Effector memory CD4-positive, alpha-beta T cell (primary cell): ENCODE measurements around the gene ITPKB.
A peak's percentile ranks its signal among the peaks of the same experiment; 100 is the strongest.

ENCODE experiments used
- DNase-seq, 3 donors: peaks; one replicate each; pipeline ENCODE4 v3.0.0-alpha.2; 2020
- H3K27ac ChIP-seq: 2 replicates; pipeline ENCODE4 v1.7.0; 2013; ENCODE audit warnings: mild to moderate bottlenecking, low read length, moderate library complexity; ENCODE audit not compliant: insufficient read depth, poor library complexity, severe bottlenecking
- H3K27me3 ChIP-seq: replicated peaks from 2 replicates; pipeline ENCODE4 v1.7.0; 2013; ENCODE audit warnings: mild to moderate bottlenecking, low read length; ENCODE audit not compliant: insufficient read depth, control insufficient read depth, poor library complexity, severe bottlenecking
- H3K36me3 ChIP-seq: 2 replicates; pipeline ENCODE4 v1.7.0; 2013; ENCODE audit warnings: mild to moderate bottlenecking, low read length, moderate library complexity; ENCODE audit not compliant: control insufficient read depth, insufficient read depth
- H3K4me1 ChIP-seq: 2 replicates; pipeline ENCODE4 v1.7.0; 2013; ENCODE audit warnings: low read length, mild to moderate bottlenecking; ENCODE audit not compliant: control insufficient read depth, insufficient read depth, poor library complexity, severe bottlenecking
- H3K4me3 ChIP-seq: 2 replicates; pipeline ENCODE4 v1.7.0; 2013; ENCODE audit warnings: low read length, low read depth, mild to moderate bottlenecking; ENCODE audit not compliant: insufficient read depth, poor library complexity, severe bottlenecking
- H3K9me3 ChIP-seq: 2 replicates; pipeline ENCODE4 v1.7.0; 2013; ENCODE audit warnings: mild to moderate bottlenecking, low read length, moderate library complexity; ENCODE audit not compliant: control insufficient read depth

Gene ITPKB

DNA sequence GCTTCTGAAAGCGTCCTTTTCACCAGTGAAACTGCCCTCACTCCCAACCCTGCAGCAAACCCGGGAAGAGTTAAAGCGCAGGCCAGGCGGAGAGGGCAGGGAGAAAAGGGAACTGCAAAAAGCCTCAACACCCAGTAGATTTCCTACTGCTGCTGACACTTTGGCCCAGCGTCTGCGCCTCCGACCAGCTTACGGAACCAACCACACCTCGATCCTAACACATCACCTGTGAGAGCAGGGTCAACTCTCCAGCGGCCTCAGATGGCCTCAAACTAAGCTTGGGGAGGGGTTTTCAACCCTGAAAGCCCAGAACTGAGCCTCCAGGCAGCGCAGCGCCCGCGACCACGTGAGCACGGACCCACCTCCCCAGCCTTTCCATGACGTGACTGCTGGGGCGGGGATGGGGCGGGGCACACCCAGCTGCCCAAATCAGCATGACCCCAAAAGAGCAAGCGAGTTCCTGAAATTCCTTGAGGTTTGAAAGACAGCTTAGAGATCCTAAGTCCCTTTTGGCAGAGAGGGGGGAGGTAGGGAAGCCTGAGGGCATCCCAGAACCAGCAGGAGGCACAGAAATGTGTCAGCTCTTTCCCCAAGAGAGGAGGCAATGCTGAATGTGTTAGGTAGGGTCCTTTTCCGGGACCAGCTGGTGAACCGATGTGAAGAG, 59.1 kb downstream of the ITPKB start:
- Histone ChIP-seq H3K4me3 (peak overlapping the region; percentile 40), H3K27ac (peak overlapping the region; percentile 92), H3K4me1 (peaks cover 96% of the 10 kb centered on the region), H3K27me3 (no peaks in the 10 kb centered on the region), H3K36me3 (no peaks in the 10 kb centered on the region), H3K9me3 (no peaks in the 10 kb centered on the region)
- DNase-seq, result peak; percentile 74 to 79 (median 76)

DNA sequence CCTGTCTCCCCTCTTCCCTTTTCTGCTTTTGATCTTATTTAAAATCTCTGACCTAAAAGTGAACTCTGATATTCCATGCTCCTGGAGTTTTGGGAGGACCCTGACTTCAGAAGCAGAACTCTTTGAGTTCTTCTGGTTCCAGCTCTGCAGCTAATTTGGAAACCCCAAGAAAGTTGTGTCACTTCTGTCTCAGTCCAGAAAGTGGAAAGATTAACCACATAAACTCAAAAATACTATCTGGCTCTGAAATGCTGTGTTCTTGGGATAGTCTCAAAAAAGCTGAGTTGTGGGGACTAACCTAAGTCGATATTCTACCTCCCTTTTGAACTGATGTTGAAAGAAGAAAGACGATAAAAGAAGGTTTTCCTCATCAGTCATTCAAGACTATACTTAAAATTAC, 59.8 kb downstream of the ITPKB start:
- peak overlapping the region; percentile 40 for H3K4me3 ChIP-seq
- no peaks in the 10 kb centered on the region for H3K36me3 ChIP-seq
- no peaks in the 10 kb centered on the region for H3K27me3 ChIP-seq
- H3K27ac ChIP-seq, result peak overlapping the region; percentile 92
- no peaks in the 10 kb centered on the region for H3K9me3 ChIP-seq
- DNase-seq, result no peak
- H3K4me1 ChIP-seq, result peaks cover 94% of the 10 kb centered on the region

- peak overlapping the region; percentile 92 for H3K27ac ChIP-seq
- no peaks in the 10 kb centered on the region for H3K9me3 ChIP-seq
- no peaks in the 10 kb centered on the region for H3K36me3 ChIP-seq
- H3K4me1 ChIP-seq, result peaks cover 94% of the 10 kb centered on the region
- no peak overlapping the region for H3K4me3 ChIP-seq
- no peaks in the 10 kb centered on the region for H3K27me3 ChIP-seq
- DNase-seq, result peak; percentile 43 to 57 (median 45)
These were observed 60.4 kb downstream of the ITPKB start for GRCh38 chr1:226678701-226679100.

DNA sequence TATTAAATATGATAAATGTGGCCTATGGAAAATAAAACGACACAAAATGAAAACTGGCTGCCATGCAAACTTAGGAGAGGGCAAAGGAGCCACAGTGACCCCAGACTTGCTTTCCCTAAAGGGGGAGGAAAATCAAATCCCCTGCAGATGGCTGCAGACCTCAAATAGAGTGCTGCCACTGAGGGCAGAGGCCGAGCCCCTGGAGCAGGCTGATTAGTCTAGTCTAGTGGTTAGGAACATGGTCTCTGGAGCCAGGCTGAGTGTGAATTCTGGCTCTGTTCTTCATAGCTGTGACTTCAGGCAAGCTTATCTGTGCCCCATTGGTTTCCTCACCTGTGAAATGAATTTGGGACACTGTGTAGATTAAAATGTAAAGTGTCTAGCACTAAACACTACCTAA, 60.8 kb downstream of the ITPKB start:
- Histone ChIP-seq H3K27me3 (no peaks in the 10 kb centered on the region), H3K4me3 (no peak overlapping the region), H3K27ac (peak overlapping the region; percentile 92), H3K36me3 (no peaks in the 10 kb centered on the region), H3K4me1 (peaks cover 94% of the 10 kb centered on the region), H3K9me3 (no peaks in the 10 kb centered on the region)
- DNase-seq, result no peak

- H3K27me3 ChIP-seq, result no peaks in the 10 kb centered on the region
- H3K4me3 ChIP-seq, result peak overlapping the region; percentile 28
- peak overlapping the region; percentile 92 for H3K27ac ChIP-seq
- H3K4me1 ChIP-seq, result peaks cover 89% of the 10 kb centered on the region
- no peaks in the 10 kb centered on the region for H3K9me3 ChIP-seq
- DNase-seq, result peak; percentile 65 to 79 (median 75)
- no peaks in the 10 kb centered on the region for H3K36me3 ChIP-seq
These were observed 61.8 kb downstream of the ITPKB start for GRCh38 chr1:226677027-226678020.

DNA sequence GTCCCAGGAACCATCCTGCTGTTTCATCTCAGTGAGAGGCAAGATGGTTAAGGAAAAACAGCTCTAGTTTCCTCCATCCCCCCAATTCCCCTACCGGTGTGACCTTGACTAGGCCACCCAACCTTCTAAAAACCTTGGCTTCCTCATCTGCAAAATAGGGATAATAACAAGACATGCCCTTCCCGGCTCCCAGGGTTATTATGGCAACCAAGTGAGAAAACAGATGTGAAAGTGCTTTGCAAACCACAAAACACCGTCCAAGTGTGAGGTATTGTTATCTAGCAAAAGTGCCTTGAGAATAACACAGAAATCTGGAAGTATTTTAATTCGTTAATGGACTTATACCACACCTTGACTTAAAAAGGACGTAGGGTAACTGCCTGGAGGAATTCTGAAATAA, 62.7 kb downstream of the ITPKB start:
- H3K27ac ChIP-seq, result peak overlapping the region; percentile 92
- no peaks in the 10 kb centered on the region for H3K9me3 ChIP-seq
- H3K4me1 ChIP-seq, result peaks cover 90% of the 10 kb centered on the region
- H3K36me3 ChIP-seq, result peaks cover 5% of the 10 kb centered on the region
- DNase-seq, result no peak
- H3K4me3 ChIP-seq, result no peak overlapping the region
- no peaks in the 10 kb centered on the region for H3K27me3 ChIP-seq

GRCh38 chr1:226675715-226676357, 63.2 kb downstream of the ITPKB start:
- H3K4me3 ChIP-seq, result peak overlapping the region; percentile 10
- peak overlapping the region; percentile 92 for H3K27ac ChIP-seq
- H3K4me1 ChIP-seq, result peaks cover 88% of the 10 kb centered on the region

GRCh38 chr1:226674892-226675714, 64.0 kb downstream of the ITPKB start:
- Histone ChIP-seq H3K4me1 (peaks cover 80% of the 10 kb centered on the region), H3K27ac (peak overlapping the region; percentile 92)
- DNase-seq, result peak; percentile 78 to 80 (median 78)

More at GRCh38 chr1:226675715-226676357, 63.2 kb downstream of the ITPKB start:
- no peak for DNase-seq
- no peaks in the 10 kb centered on the region for H3K27me3 ChIP-seq
- peaks cover 10% of the 10 kb centered on the region for H3K36me3 ChIP-seq
- no peaks in the 10 kb centered on the region for H3K9me3 ChIP-seq

DNA sequence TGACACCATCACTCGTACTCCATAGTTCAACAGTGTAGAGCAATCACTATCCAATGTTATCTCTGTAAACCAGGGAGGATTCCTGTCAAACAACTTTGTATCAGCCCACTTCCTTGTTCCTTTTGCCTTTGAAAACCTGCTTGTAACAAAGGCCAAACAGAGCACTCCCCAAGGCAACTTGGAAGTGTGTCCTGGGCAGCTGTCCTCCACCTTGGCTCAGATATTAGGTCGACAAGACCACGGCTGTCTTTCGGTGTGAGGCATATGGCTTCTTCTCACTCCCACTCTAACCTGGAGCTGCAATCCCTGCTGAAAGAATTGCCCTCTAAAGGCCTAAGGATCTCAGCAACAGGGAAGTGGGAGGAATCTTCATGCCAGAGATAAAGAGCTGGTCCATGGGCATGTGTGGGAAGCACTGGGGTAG, 66.7 kb downstream of the ITPKB start:
- H3K27me3 ChIP-seq, result no peaks in the 10 kb centered on the region
- peak overlapping the region; percentile 92 for H3K27ac ChIP-seq
- peaks cover 58% of the 10 kb centered on the region for H3K4me1 ChIP-seq
- H3K4me3 ChIP-seq, result no peak overlapping the region
- no peaks in the 10 kb centered on the region for H3K9me3 ChIP-seq
- peaks cover 14% of the 10 kb centered on the region for H3K36me3 ChIP-seq
- DNase-seq, result no peak

More at GRCh38 chr1:226674892-226675714, 64.0 kb downstream of the ITPKB start:
- Histone ChIP-seq H3K36me3 (peaks cover 12% of the 10 kb centered on the region), H3K27me3 (no peaks in the 10 kb centered on the region), H3K9me3 (no peaks in the 10 kb centered on the region), H3K4me3 (peak overlapping the region; percentile 10)
